ENCODE results near the gene PKIG.

PKIG gene

GRCh38 chr20:44660581-44660980 lies 78.2 kb downstream of the PKIG start:
- ATAC-seq = peak; percentile 62
- H3K27me3 Mint-ChIP-seq = no peaks in the 10 kb centered on the region
- H3K36me3 Mint-ChIP-seq = no peaks in the 10 kb centered on the region

GRCh38 chr20:44662261-44662660 lies 79.9 kb downstream of the PKIG start:
- Mint-ChIP-seq H3K4me3 (no peak overlapping the region), H3K27me3 (no peaks in the 10 kb centered on the region), H3K4me1 (peaks cover 20% of the 10 kb centered on the region), H3K27ac (no peak overlapping the region), H3K36me3 (no peaks in the 10 kb centered on the region), H3K9me3 (no peaks in the 10 kb centered on the region)
- ATAC-seq = no peak

More at GRCh38 chr20:44660581-44660980, 78.2 kb downstream of the PKIG start:
- Mint-ChIP-seq H3K9me3 (no peaks in the 10 kb centered on the region), H3K27ac (peak overlapping the region; percentile 15), H3K4me1 (peaks cover 14% of the 10 kb centered on the region), H3K4me3 (no peak overlapping the region)

GRCh38 chr20:44664131-44664530 lies 81.8 kb downstream of the PKIG start:
- Mint-ChIP-seq H3K27ac (no peak overlapping the region), H3K4me1 (peaks cover 20% of the 10 kb centered on the region), H3K9me3 (no peaks in the 10 kb centered on the region), H3K4me3 (no peak overlapping the region), H3K27me3 (no peaks in the 10 kb centered on the region), H3K36me3 (no peaks in the 10 kb centered on the region)
- ATAC-seq = peak; percentile 49

- Mint-ChIP-seq H3K9me3 (no peaks in the 10 kb centered on the region), H3K4me3 (no peak overlapping the region), H3K36me3 (no peaks in the 10 kb centered on the region), H3K27ac (no peak overlapping the region), H3K27me3 (no peaks in the 10 kb centered on the region), H3K4me1 (peaks cover 25% of the 10 kb centered on the region)
- ATAC-seq = no peak
Observed at GRCh38 chr20:44666066-44666465, 83.7 kb downstream of the PKIG start.

Measured in stimulated activated memory B cell treated with anti-CD40 and anti-IgM and Interleukin-4, amounts not matched to agents 10 μg/mL and 1 μg/mL and 100 μg/mL, for 72 hours (primary cell).